HG03066 (cell line): Measurements from ENCODE around the gene ZNRF1.

Experiments
- ATAC-seq: cut with Tn5 transposase; IDR thresholded peaks from one replicate; pipeline ENCODE4 v1.9.1; 2021; ENCODE audit warnings: low read depth; ENCODE audit not compliant: unreplicated experiment

Gene ZNRF1

DNA sequence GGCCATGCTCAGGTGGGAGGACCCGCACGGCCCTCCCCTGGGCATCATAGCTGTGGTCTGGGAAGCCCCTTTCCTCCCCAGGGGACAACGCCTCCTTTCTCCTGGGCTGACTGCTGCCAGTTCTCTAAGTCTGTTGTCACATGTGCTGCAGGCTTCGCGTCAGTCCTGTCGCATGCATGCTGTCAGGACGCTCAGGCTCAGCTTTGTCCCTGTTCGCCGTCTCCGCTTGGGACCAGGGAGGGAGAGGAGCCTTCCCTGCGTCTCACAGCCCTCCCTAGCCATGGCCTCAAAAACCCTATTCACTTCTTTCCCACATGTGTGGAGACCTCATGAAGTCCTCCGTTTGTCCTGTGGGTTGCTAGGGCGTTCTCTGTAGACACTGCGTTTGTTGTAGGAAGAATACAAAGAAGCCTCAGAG, 96.4 kb downstream of the ZNRF1 start:
- ATAC-seq, result no peak

DNA sequence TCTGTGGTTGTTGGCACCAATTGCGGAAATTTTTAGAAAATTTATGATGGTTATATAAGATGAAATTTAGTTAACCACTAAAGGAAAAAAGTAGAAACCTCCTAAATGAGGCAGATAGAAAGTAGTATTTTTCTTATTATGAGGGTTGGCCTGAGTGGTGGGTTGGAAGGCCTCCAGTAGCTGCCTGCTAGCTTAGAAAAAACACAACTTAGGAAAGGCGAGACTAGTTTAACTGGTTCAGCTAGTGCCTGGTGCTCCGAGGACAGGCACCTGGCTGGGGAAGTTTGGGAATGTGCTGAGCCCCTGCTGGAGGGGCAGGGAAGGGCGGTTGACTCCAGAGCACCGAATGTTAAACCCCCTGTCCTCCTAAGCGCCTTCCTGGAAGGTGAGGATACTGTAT, 97.8 kb downstream of the ZNRF1 start:
- no peak for ATAC-seq

DNA sequence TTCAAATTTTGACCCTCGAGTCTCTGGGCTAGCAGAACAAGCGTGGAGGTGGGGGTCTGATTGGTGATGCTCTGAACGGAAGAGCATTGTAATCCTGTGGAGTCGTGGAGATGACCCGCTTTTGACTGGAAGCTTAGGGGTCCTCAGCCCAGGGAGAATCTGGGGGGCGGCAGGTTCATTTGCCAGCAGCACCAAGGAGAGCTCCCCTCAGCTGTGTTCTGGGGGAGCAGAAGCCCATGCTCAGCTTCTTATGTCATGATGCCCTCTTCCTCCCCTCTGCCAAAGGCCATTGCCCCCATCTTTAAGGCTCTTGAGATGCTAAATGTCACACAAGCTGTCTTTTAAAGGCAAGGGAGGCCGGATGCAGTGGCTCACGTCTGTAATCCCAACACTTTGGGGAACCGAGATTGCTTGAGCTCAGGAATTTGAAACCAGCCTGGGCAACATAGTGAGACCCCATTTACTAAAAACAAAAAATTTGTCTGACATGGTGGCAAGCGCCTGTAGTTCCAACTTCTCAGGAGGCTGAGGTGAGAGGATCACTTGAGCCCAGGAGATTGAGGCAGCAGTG, 98.5 kb downstream of the ZNRF1 start:
- no peak for ATAC-seq

DNA sequence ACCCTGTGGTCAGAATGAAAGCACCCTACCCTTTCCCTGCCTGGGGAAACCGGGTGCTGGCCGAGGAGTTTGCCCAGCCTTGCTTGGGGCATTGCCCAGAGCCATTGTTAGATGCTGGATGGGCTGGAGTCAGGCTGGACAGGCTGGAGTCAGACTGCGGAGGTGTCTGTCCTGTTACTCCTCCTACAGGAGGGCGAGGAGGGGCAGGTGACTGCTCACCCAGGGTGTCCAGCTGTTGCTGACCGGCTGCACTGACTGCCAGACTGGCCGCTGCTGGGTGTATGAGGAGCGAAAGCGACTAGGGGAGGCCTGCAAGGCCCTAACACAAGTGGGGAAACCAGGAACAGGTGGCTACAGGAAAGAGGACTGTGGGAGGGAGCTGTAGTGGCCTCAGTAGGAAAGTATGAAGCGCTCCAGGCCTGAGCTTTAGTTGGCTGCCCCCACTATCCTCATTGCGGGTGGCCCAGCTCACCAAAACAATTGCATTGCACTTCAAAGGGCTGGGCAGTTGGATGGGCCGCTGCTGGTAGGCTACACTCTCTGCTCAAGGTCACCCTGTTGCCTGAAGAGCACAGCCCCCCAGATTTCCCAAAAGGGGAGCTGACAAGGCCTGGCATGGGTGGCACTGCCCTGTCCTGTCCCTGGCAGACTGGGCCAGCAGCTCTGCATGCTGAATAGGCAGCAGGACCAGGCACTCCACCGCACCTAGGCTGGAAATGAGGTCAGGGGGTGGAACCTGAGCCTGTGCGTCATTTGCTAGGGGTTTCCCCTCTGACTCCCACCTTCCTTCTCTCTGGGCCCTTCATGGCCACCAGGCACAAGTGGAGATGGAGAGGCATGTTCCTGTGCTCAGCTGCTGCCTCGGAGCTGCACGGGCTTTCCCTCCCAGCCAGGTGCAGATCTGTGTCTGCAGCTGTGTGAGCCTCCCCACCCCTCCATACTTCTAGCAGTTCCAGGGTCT, 99.4 kb downstream of the ZNRF1 start:
- ATAC-seq, result no peak

GRCh38 chr16:75099075-75099667, 100.3 kb downstream of the ZNRF1 start:
- ATAC-seq, result no peak

GRCh38 chr16:75099738-75100602, 101.1 kb downstream of the ZNRF1 start:
- peak; percentile 65 for ATAC-seq

GRCh38 chr16:75100603-75100990, 101.8 kb downstream of the ZNRF1 start:
- no peak for ATAC-seq

- ATAC-seq, result no peak
Measured at GRCh38 chr16:75101635-75102034, 102.8 kb downstream of the ZNRF1 start.

DNA sequence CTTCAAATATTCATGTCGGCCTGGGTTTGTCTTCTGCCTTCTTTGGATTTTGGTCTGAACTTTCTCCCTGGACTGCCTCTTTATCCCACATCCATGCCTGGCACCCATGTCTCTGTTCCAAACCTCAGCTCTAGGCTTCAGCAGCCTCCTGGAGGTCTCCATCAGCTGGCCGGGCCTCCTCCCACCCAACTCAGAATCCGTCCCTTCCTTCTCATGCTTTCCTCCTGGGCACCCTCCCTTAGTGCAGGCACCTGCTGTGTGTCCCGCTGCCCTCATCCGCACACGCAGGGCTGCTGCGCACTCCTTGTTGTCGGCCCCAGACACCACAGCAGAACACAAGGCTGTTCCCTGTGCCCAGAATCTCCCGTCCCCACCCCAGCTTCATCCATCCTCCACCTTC, 103.8 kb downstream of the ZNRF1 start:
- ATAC-seq, result no peak

GRCh38 chr16:75103994-75104393, 105.2 kb downstream of the ZNRF1 start:
- no peak for ATAC-seq

DNA sequence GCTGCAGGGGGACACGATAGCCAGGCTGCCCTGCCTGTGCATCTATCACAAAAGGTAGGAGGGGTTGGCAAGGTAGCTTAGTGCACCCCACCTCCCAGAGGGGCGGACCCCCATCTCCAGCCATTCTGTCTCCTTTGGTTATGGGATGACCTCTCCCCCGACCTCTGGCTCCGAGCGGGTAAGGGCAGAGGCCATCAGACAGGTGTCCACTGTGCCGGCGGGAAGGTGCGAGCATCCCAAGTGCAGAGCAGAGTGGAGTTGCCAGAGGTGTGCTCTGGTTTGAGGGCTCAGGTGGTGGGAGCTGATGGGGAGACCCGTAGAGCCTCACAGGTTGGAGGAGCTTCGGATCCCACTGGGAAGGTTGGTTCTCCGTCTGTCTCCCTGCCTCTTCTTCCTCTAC, 106.0 kb downstream of the ZNRF1 start:
- ATAC-seq, result no peak

DNA sequence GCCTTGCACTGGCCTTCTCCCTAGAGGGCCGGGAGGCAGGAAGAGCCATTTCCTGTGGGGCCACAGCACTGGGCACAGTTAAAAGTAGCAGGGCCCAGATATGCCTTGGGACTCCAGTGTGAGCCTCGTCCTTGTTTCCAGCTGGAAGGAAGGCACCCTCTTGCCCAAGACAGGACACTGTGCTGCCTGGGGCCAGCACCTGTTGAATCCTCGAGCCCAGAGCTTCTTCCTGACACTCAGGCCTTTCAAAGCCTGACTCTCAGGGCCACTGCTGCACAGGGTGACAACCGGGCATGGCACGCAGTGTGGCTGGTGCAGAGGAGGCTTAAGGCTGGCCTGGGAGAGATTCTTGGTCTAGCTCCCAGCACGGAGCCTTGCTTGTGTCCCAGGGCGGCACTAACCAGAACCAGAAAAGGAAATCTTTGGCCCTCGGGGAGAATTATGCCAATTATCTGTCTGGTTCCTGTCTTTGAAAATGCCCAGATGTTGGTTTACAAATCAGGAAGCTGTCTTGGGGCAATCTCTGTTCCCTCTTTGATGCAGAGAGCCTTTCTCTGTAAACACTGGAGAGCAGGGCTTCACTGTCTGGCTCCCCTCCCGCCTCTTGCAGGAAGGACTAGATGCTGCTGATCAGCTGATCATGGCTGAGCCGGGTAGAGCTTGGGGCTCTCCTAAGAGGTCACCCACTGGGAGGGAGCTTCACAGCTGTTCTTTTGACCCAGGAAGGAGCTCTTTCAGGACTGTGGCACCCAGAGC, 106.7 kb downstream of the ZNRF1 start:
- ATAC-seq, result no peak

DNA sequence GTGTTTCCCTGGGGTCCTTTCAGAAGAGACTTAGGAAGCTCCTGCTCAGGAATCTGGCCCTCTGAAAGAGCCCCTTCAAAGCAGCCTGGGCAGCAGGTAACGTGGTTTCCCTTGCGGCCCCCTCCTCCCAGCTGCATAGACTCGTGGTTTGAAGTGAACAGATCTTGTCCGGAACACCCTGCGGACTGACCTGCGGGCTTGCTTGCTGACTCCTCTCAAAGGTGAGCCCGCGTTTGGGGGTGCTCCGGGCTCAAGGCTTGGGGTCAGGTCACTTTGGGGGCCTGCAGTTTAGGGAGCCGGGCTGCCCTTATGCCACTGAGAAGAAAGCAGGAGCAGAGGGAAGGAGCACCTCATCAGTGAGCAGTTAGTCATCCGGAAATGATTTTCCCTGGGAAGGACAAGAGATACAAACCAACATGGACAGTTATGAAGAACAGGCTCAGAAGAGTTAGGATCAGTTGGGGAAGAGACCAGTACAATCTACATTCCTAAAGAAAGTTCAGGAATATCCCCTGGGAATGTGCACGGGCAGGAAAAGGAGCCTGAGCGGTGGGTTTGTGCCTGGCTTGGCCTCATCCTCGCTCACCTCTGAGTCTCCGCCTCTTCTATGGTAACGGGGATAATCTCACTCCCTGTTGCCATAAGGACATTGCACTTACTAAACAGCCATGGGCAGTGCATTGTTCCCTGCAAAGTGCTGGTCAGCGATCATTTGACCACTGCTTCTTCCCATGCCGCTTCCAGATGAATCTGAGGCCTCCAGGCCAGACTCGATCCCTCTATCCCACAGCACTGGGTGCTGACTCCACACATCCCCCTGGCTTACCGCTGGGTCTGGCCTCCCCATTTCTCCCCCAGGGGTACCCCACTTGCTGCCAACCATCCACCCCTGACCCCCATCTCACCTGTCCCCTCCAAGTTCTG, 107.8 kb downstream of the ZNRF1 start:
- ATAC-seq, result no peak

- no peak for ATAC-seq
Measured at GRCh38 chr16:75107505-75107904, 108.7 kb downstream of the ZNRF1 start.

- ATAC-seq, result no peak
Measured at GRCh38 chr16:75108792-75109731, 110.2 kb downstream of the ZNRF1 start.

DNA sequence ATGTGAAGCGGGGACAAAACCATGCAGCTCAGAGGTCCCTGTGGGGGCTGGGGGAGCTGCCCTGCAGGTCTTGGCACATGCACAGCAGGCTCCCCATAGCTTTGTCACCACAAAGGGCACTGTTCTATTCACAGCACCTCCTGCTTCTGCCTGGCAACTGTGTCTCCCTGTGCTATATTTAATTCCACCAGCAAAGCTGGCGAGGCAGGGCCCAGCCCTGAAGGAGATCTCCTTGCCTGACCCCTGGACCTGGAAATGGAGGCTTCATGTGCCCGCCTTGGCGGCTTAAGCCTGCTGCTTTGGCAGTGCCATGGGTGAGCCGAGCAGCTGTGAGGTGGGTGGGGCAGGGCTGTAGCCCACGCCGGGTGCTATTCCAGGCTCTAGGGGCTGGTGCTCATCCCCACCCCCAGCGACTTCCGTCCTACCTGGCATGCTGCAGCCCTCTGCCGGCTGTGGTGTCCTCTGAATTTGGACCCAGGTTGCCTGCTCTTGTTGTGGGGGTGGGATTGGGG, 111.0 kb downstream of the ZNRF1 start:
- ATAC-seq, result no peak

GRCh38 chr16:75110637-75111513, 112.1 kb downstream of the ZNRF1 start:
- peak; percentile 68 for ATAC-seq
